ENCODE data around the gene TTLL13.

TTLL13 gene, protein sequence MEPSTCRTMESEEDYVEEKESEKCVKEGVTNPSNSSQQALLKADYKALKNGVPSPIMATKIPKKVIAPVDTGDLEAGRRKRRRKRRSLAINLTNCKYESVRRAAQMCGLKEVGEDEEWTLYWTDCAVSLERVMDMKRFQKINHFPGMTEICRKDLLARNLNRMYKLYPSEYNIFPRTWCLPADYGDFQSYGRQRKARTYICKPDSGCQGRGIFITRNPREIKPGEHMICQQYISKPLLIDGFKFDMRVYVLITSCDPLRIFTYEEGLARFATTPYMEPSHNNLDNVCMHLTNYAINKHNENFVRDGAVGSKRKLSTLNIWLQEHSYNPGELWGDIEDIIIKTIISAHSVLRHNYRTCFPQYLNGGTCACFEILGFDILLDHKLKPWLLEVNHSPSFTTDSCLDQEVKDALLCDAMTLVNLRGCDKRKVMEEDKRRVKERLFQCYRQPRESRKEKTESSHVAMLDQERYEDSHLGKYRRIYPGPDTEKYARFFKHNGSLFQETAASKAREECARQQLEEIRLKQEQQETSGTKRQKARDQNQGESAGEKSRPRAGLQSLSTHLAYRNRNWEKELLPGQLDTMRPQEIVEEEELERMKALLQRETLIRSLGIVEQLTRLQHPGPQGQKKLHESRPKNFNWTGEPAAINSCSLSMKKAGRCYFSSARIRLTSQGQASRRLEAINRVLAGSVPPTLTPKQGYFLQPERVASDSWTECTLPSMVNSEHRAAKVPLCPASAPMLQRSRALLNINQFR

GRCh38 chr15:90249203-90249863 lies at the start of gene TTLL13:
Gene TTLL13 (plus strand): TSS chr15:90249556. CDS start chr15:90250631, 1,075 bp downstream.
- DNase-seq (ENCODE audit: low read depth in 1 of 2, low spot score in 1 of 2), result peak; percentile 36 to 53

- DNase-seq (ENCODE audit: low read depth in 1 of 2, low spot score in 1 of 2), result no peak
Measured at GRCh38 chr15:90200534-90201129, 48.7 kb upstream of the TTLL13 start.

DNA sequence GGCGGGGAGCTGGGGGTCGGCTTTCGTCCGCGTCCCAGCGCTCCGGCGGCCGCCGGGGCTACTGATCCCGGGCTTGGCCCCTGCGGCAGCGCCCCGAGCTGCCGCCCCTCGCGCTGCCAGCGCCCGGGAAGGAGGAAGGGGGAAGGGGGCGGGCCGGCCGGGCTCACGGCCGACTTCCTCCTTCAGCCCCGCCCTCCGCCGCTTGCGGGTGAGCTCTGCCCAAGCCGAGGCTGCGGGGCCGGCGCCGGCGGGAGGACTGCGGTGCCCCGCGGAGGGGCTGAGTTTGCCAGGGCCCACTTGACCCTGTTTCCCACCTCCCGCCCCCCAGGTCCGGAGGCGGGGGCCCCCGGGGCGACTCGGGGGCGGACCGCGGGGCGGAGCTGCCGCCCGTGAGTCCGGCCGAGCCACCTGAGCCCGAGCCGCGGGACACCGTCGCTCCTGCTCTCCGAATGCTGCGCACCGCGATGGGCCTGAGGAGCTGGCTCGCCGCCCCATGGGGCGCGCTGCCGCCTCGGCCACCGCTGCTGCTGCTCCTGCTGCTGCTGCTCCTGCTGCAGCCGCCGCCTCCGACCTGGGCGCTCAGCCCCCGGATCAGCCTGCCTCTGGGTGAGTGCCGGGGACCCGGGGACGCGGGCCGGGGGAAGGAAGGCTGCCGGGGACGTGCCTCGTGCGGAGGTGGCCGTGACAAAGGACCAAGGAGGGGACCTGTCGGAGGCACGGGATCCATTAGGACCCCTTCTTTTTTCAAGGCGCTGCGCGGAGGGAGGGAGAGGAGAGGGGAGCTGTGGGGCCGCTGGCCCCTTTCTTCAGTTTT lies 48.0 kb upstream of the TTLL13 start, which contains the start of gene SEMA4B:
Gene SEMA4B, plus strand, starts transcription at position 201 of the 814 bp plus-strand sequence. Its CDS starts 249 bp downstream, at position 450.
- DNase-seq (ENCODE audit: low read depth in 1 of 2, low spot score in 1 of 2), result peak; percentile 35 to 57

DNA sequence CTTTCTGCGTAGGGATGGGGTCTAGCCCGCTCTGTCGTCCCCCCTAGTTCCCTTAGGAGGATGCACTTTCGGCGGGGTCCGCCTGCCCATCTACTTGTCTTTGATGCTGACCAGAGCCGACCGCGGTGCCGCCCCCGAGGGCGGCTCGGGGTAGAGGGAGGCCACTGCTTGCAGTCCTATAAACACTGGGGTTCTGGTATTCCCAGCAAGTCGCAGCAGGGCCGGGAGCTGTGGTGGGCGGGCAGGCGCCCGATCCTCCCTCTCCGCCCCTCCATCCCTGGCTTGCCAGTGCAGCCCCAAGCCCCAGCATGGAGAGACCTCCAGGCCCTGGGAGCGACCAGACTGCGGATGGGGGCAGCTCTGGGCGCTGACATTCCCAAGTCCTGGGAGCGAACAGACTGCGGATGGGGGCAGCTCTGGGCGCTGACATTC lies 47.4 kb upstream of the TTLL13 start:
- no peak for DNase-seq (ENCODE audit: low read depth in 1 of 2, low spot score in 1 of 2)

DNA sequence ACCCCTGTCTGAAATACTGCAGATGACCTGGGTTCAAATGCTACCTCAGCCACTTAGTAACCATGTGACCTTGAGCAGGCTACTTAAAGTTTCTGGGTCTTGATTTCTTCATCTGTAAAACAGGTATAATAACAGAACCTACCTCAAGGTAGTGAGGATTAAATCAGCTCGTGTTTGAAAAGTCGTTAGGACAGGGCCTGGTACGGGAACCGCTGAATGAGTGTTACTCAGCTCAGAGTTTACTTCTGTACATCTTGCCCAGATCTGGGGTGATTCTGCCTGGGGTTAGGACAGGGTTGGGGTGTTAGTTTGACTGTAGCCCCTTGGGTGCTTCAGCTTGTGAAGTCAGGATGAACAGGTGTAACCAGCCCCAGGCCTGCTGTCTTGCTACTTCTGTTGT lies 46.4 kb upstream of the TTLL13 start:
- DNase-seq (ENCODE audit: low read depth in 1 of 2, low spot score in 1 of 2), result no peak

GRCh38 chr15:90203473-90203872 lies 45.9 kb upstream of the TTLL13 start:
- DNase-seq (ENCODE audit: low read depth in 1 of 2, low spot score in 1 of 2), result no peak

DNA sequence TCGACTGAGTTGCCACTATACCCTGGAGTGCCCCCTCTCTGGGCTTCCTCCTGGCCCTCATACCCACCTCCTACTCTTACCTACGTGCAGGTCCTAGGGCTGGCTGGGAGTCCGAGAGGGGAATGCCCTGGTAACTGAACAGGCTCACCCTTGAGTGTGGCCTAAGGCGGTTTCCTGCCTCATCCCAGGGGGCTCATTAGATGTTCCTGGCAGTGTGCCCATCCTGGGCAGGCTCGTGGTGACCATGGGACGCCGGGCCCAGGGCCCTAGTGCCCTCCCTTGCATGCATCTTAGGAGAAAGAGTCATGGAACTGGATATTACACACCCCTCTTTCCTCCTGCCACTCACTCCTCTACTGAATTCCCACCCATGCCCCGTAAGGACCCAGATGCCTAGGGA lies 45.4 kb upstream of the TTLL13 start:
- DNase-seq (ENCODE audit: low read depth in 1 of 2, low spot score in 1 of 2), result no peak

DNA sequence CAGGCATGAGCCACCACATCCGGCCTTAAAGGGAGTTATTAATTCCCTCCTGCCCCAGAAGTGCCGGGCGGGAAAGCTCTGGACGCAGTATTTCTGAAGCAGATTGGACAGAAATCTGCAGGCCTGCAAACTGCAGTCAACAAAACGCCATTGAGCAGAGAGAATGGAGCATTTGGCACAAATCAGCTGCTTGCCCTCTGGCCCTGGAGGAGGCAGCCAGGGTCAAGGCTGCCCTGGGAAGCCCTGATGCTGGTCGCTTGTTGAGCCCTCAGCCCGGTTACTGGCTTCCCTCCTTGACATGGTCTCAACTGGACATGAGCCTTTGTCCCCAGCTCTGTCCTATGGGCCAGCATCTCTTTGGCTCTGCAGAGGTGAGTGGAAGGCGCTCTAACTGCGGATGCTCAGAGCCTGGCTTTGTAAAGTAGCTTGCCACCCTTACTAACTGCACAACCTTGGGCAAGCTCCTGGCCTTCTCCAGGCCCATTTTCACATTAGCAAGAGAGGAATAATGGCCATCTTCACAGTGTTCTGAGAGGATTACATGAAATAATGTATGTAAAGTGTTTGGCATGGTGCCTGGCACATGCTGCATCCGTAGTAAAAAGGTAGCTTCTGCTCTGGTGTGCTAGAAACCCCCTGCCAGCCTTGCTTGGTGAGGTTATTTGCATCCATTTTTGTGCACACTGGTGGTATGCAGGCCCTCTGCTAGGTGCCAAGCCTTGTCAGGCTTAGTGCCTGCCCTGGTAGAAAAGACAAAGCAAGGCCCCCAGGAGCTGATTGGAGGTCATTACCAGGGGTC lies 44.1 kb upstream of the TTLL13 start:
- no peak for DNase-seq (ENCODE audit: low read depth in 1 of 2, low spot score in 1 of 2)

- DNase-seq (ENCODE audit: low read depth in 1 of 2, low spot score in 1 of 2), result no peak
Measured at GRCh38 chr15:90205886-90206285, 43.5 kb upstream of the TTLL13 start.

GRCh38 chr15:90207252-90207651 lies 42.1 kb upstream of the TTLL13 start:
- no peak for DNase-seq (ENCODE audit: low read depth in 1 of 2, low spot score in 1 of 2)

GRCh38 chr15:90208356-90208755 lies 41.0 kb upstream of the TTLL13 start:
- no peak for DNase-seq (ENCODE audit: low read depth in 1 of 2, low spot score in 1 of 2)

- DNase-seq (ENCODE audit: low read depth in 1 of 2, low spot score in 1 of 2), result no peak
Measured at GRCh38 chr15:90209591-90209990, 39.8 kb upstream of the TTLL13 start.

DNA sequence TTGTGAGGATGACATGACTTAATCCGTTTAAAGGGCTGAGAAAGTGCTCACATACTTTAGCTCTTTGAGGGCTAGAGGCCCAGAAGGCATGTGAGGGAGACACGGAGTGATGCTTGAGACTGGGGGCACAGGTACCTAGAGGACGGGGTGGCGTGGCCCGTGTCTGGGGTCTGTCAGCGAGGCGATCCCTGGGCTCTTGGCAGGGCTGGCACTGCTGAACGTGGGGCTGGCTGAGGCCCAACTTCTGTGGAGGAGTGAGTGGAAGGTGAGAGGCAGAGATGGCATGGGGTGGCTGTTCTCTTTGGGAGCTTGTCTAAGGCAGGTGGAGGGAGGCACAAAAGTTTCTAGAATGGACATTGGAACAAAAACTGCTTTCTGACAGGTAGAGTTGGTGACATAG lies 38.8 kb upstream of the TTLL13 start:
- no peak for DNase-seq (ENCODE audit: low read depth in 1 of 2, low spot score in 1 of 2)

GRCh38 chr15:90211009-90211408 lies 38.3 kb upstream of the TTLL13 start:
- no peak for DNase-seq (ENCODE audit: low read depth in 1 of 2, low spot score in 1 of 2)

GRCh38 chr15:90211440-90212143 lies 37.8 kb upstream of the TTLL13 start:
- DNase-seq (ENCODE audit: low read depth in 1 of 2, low spot score in 1 of 2), result no peak

DNA sequence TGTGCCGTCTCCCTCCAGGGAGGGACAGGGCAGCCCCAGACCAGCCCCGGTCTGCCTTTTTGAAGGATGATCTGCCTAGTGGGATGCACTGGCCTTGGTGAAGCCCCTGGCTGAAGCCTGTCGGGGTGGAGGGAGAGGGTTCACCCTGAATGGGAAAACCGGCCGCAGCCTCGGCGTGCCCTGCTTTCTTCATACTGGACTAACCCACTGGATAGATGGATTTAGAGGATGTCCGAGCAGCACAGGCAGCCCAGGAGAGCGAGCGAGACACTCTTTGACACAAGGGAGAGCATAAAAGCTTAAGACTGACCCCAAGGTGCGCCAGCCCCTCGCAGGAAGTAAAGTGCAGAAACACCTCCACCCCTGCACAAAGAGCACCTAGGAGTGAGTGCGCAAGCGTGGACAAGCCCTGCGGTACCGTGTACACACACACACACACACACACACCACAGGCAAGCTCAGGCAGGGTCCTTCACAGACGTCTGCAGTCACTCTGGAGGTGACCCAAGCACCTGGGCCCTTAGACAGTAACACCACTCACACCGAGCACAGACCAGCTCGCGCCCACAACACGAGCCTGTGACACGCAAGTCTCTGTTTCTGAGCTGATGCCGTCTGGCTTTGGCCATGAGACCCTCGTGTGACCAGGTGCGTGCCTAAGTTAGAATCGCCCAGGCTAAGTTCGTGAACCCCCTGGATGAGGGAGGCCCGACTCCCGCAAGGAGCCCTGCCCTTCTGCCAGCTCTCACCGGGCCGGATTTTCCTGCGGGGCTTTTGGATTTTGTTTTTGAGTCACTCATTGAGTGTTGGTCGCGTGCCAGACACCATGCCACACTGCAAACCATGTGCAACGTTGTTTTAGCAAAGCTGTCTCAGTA lies 36.9 kb upstream of the TTLL13 start:
- no peak for DNase-seq (ENCODE audit: low read depth in 1 of 2, low spot score in 1 of 2)

DNA sequence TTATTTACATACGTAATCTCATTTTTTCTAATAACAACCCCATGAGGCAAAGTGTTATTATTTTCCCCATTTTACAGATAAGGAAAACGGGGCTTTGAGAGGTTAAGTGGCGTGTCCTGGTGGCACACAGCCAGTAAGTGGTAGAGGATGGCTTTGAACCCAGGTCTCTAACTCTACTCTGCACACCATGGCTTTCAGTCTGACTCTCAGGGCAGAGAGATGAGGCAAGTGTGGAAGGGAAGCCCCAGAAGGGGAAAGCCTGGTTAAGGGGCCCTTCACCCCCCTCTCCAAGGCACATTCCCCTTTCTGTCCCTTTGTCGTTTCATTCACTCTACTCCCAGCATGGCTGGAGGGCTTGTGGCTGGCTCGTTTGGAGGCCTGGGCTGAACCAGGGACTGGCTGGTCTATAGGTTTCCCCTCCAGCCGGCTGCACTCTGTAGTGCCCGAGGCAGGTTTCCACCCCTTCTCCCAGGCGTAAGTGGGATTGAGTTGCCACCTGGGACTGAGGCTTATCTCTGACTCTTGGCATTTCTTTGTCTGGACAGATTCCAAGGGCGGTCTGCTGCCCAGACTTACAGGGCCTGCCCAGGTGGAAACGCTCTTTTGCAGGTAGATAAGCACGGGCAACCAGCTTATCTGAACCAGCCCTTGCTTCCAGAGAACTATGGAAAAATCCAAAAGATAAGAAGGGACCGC lies 36.1 kb upstream of the TTLL13 start:
- DNase-seq (ENCODE audit: low read depth in 1 of 2, low spot score in 1 of 2), result no peak
